Body of pancreas (tissue), 4 donors: ENCODE results near the gene THEMIS. TPM values are rescaled to one million over a fixed set of nuclear protein-coding genes. Genes with fewer than 3 reads are reported as not detected.

Source experiments
- ATAC-seq: fragments of 150-250 bp; one replicate; pipeline ENCODE4 v1.9.1; 2016
- DNase-seq, 4 donors: peaks; one replicate each; pipeline ENCODE4 v3.0.0-alpha.2; 2019
- H3K27ac ChIP-seq, 4 donors: fragments of 200-600 bp; sonication (generic); 1 replicate in 3 of 4; 2 replicates in 1 of 4; pipeline versions ENCODE4 v1.5.1 to v1.6.1; 2016 to 2019; ENCODE audit warnings: mild to moderate bottlenecking in 1 of 4, mixed read lengths in 1 of 4, moderate library complexity in 1 of 4
- H3K27me3 ChIP-seq, 2 donors: fragments of 200-600 bp; sonication (generic); one replicate each; pipeline ENCODE4 v1.6.0; 2016; ENCODE audit warnings: mild to moderate bottlenecking in 1 of 2
- H3K36me3 ChIP-seq, 2 donors: fragments of 200-600 bp; sonication (generic); replicated peaks in 1 of 2; 2 replicates each; pipeline ENCODE4 v1.5.1; 2016; ENCODE audit warnings: low read depth in 2 of 2; ENCODE audit not compliant: insufficient read depth in 1 of 2
- H3K4me1 ChIP-seq: fragments of 200-600 bp; sonication (generic); one replicate; pipeline ENCODE4 v1.6.0; 2016
- H3K4me3 ChIP-seq, 2 donors: fragments of 200-600 bp; sonication (generic); 1 replicate in 1 of 2; 2 replicates in 1 of 2; pipeline ENCODE4 v1.5.1; 2016 to 2019
- H3K9me3 ChIP-seq, 3 donors: fragments of 200-600 bp; sonication (generic); 1 replicate in 2 of 3; 2 replicates in 1 of 3; pipeline ENCODE4 v1.5.1; 2016
- CTCF ChIP-seq, 7 experiments: fragments of 450-650 bp in 4 of 7; fragments of 200-600 bp in 3 of 7; sonication (generic) in 3 of 7; IDR thresholded peaks; one replicate each; pipeline ENCODE4 v1.5.1; 2016 to 2019; ENCODE audit warnings: antibody characterized with exemption in 7 of 7
- POLR2A ChIP-seq, 3 donors: fragments of 450-650 bp; IDR thresholded peaks; one replicate each; pipeline ENCODE4 v1.6.1; 2016; ENCODE audit warnings: antibody characterized with exemption in 3 of 3, mild to moderate bottlenecking in 2 of 3
- WGBS, 2 donors: methylation state at CpG; one replicate each; pipeline ENCODE4 v1.1.5; 2017; 5-methylcytosine and 5-hydroxymethylcytosine counted together
- intact Hi-C: fragments of 100-400 bp; cut with DNase I; formaldehyde crosslinking; loops from one replicate; pipeline ENCODE4 v1.15.1; 2023
- total RNA-seq, 2 donors: library from RNA; depleted of rRNA; stranded (reverse); fragments of >200 nt; gene quantifications; one replicate each; pipeline ENCODE4 v1.1.0, GENCODE V29; 2016

The THEMIS gene
- total RNA-seq = under 1 TPM; 0.52 to 0.66 TPM

- ATAC-seq = no peak
- H3K9me3 ChIP-seq = no peaks in the 10 kb centered on the region
- H3K4me3 ChIP-seq = no peak within 1 kb of the TSS
- intact Hi-C loops = no loop called here
- 69 to 76% methylated on average over 2 of the region's 2 CpGs for WGBS, 2 donors
- H3K36me3 ChIP-seq = no peaks in the 10 kb centered on the region
- H3K27ac ChIP-seq = no peak within 1 kb of the TSS
- H3K27me3 ChIP-seq = no peaks in the 10 kb centered on the region
- no peak for DNase-seq
- TF ChIP-seq CTCF (IDR thresholded peaks at IDR 0.05) (no peak), POLR2A (IDR thresholded peaks at IDR 0.05) (no peak)
- no peaks in the 10 kb centered on the region for H3K4me1 ChIP-seq
These were observed at the start of gene THEMIS for GRCh38 chr6:127900935-127901334. Gene THEMIS (minus strand): TSS chr6:127901058. CDS start chr6:127900932, 126 bp downstream.

GRCh38 chr6:127949251-127949650, 48.4 kb upstream of the THEMIS start:
- no peak for DNase-seq
- H3K27me3 ChIP-seq = no peaks in the 10 kb centered on the region
- H3K27ac ChIP-seq = no peak overlapping the region
- no peak for TF ChIP-seq CTCF (IDR thresholded peaks at IDR 0.05)
- intact Hi-C loops = no loop called here
- no peaks in the 10 kb centered on the region for H3K36me3 ChIP-seq
- no peaks in the 10 kb centered on the region for H3K4me1 ChIP-seq
- H3K4me3 ChIP-seq = no peak overlapping the region
- H3K9me3 ChIP-seq = no peaks in the 10 kb centered on the region
- no peak for ATAC-seq
- 67 to 74% methylated on average over 3 of the region's 3 CpGs for WGBS, 2 donors

- DNase-seq (no peak), ATAC-seq (no peak)
- intact Hi-C loops = no loop called here
- 82 to 89% methylated on average over 2 of the region's 2 CpGs for WGBS, 2 donors
- Histone ChIP-seq H3K27me3 (no peaks in the 10 kb centered on the region), H3K4me1 (no peaks in the 10 kb centered on the region), H3K36me3 (no peaks in the 10 kb centered on the region), H3K27ac (no peak overlapping the region), H3K4me3 (no peak overlapping the region), H3K9me3 (no peaks in the 10 kb centered on the region)
- no peak for TF ChIP-seq POLR2A (IDR thresholded peaks at IDR 0.05)
- no peak for TF ChIP-seq CTCF (IDR thresholded peaks at IDR 0.05)
These were observed 45.5 kb upstream of the THEMIS start for GRCh38 chr6:127946388-127946787.

GRCh38 chr6:127945434-127946097, 44.7 kb upstream of the THEMIS start:
- intact Hi-C loops = no loop called here
- no peak for DNase-seq
- no peak for ATAC-seq
- 66% methylated on average over 3 of the region's 3 CpGs for WGBS, 2 donors
- no peaks in the 10 kb centered on the region for H3K4me1 ChIP-seq
- no peak overlapping the region for H3K4me3 ChIP-seq
- H3K36me3 ChIP-seq = no peaks in the 10 kb centered on the region
- TF ChIP-seq POLR2A (IDR thresholded peaks at IDR 0.05) = no peak
- TF ChIP-seq CTCF (IDR thresholded peaks at IDR 0.05) = no peak
- no peaks in the 10 kb centered on the region for H3K27me3 ChIP-seq
- H3K27ac ChIP-seq = no peak overlapping the region
- H3K9me3 ChIP-seq = no peaks in the 10 kb centered on the region

- no peaks in the 10 kb centered on the region for H3K4me1 ChIP-seq
- no peak overlapping the region for H3K27ac ChIP-seq
- intact Hi-C loops = no loop called here
- H3K9me3 ChIP-seq = no peaks in the 10 kb centered on the region
- WGBS, 2 donors = 79 to 87% methylated on average over 5 of the region's 5 CpGs
- no peak overlapping the region for H3K4me3 ChIP-seq
- DNase-seq (no peak), ATAC-seq (no peak)
- no peaks in the 10 kb centered on the region for H3K36me3 ChIP-seq
- no peak for TF ChIP-seq POLR2A (IDR thresholded peaks at IDR 0.05)
- TF ChIP-seq CTCF (IDR thresholded peaks at IDR 0.05) = no peak
- no peaks in the 10 kb centered on the region for H3K27me3 ChIP-seq
These were observed 40.4 kb upstream of the THEMIS start for GRCh38 chr6:127941228-127941627.
